ENCODE results near the gene FMNL3.

Gene FMNL3

DNA sequence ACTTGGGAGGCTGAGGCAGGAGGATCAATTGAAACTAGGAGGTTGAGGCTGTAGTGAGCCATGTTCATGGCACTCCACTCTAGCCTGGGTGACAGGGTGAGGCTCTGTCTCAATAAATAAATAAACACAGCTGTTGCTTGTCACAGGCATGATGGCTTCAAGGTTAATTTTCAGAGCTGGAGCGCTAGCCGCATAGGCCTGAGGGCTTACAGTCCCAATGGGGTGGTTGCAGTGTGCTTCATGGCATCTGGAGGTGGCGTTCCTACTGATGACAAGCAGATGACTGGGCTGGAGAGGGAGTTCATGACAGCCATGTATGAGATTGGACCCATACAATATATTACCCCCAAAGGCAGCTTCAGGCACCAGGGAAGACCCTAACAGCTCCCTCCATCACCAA is 1.6 kb upstream of the FMNL3 start:
- DNase-seq (ENCODE audit: low spot score): no peak

DNA sequence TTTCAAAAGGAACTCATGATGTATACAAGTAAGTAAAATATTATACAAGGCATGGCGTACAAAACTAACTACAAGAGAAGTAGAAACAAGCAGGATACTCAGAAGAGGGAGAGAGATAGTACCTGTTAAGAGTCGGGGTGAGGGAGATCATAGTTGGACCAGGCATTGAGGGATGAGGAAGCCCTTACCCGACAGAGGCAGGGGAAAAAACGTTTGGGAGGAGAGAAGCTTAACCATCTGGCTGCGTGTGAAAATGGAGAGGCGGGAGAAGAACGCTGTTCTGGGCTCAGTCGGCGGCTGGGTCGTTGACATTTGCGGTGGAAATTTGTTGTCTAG is 575 bp upstream of the FMNL3 start:
- no peak for DNase-seq (ENCODE audit: low spot score)

DNA sequence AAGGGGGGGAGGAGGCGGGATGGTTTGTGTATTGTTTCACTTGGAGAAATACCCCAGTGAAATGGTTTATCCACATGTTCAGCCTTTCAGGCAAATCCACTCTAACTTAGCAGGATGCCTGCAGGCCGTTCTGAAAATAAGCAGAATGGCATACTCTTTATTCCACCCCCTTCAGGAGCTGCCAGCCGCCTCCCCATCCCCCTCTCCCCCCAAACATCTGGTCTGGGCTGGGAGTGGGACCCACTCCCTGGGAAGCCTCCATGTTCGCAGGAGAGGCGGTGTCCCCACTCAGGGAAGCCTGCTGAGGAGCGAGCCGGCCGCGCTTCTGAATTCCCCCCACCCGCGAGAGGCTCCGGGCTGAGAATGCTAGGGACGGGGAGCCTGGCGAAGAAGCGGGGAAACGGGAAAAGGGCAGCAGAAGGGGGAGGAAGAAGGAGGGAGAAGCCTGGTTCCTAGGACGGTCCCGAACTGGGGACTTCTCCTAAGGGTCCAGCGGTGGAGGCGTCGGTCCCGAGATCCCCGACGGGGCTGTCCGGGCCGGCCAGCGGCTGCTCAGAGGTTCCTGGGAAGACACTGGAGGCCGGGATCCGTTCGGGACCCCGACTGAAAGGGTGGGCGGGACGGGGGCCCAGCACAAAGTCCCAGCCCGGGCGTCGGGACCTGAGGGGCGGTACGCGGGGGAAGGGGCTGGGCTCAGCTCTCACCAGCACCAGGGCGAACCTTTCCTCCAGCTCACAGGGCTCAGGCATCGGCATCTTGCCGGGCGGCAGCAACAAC is 666 bp downstream of the FMNL3 start:
- peak; percentile 41 for DNase-seq (ENCODE audit: low spot score)

DNA sequence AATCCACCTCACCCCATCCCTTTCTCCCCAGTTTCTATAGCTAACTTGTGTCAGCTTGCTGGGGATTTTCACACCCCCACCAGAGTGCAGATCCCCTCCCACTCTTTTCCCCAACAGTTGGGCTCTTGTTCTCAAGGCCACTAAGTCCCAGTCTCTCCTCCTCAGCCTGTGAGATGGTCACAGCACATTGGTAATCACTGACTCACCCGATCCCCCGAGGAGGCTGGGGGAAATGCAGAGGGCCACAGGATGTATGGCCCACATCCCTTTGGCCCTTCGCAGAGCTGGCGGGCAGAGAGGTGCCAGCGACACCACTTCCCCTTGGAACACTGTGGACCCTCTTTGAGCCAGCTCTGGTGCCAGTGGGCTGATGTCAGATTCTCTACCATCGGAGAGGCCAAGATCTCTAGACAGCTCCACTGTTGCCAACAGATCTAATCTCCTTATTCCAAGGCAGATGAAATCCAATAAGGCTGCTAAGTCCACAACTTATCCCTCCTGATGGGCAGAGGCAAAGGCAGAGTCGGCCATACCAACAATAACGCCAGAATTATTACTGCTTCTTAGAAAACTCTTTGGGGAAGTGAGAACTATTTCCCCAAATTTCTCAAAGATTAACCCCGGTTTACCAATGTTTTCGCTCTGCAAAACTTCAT is 1.6 kb downstream of the FMNL3 start:
- peak; percentile 11 for DNase-seq (ENCODE audit: low spot score)

DNA sequence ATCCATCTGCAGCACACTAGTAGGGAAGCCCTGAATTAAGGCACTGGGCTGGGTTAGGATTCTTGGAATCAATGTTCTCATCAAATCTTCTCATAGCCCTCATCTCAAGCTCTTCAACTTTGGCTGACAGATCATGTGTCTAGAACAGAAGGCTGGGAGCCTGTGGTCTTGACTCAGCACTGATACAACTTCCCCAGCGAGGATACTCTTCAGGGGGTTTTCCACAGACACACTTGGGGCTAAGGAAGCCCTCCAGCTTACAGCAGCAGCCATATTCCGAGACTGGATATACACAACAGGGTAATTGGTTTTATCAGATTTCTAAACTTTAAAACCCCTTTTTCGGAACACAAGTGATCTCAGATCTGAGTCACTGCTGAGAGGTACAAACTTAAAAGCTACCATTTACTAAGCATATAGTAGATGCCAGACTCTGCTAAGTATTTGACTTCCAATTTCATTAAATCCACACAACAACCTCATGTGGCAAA is 3.5 kb downstream of the FMNL3 start:
- no peak for DNase-seq (ENCODE audit: low spot score)

DNA sequence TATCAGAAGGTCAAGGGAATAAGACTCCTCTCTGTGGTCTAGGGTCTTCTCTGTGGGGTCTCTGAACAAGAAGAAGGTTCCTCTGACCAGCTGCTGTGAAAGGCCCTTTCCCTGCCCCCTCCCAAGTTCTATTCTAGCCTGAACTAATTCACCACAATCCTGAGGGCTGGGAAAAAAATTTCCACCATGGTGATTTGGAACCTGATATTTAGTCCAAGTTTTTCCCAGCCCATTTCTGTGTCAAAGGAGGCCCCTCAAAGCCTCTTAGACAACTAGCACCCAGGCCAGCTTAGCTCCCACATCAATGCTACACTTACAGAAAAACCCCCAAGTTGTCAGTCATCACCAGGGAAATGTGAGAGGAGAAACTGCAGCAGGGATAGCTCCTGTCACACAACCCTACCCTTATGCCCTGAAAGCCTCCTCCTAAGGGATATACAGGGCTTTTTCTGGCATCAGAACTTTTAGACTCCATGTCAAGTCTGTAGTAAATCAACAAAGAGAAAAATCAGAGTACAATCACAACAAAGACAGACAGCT is 4.5 kb downstream of the FMNL3 start:
- DNase-seq (ENCODE audit: low spot score): no peak

DNA sequence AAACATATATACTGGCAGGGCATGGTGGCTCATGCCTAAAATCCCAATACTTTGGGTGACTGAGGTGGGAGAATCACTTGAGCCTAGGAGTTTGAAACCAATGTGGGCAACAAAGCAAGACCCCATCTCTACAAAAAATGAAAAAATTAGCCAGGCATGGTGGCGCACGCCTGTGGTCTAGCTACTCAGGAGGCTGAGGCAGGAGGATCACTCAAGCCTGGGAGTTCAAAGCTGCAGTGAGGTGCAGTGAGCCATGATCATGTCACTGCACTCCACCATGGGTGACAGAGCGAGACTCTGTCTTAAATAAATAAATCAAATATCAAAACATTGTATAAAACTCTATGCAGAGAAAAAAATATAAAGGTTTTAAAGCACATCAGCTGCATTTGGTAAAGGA is 5.2 kb downstream of the FMNL3 start:
- no peak for DNase-seq (ENCODE audit: low spot score)

DNA sequence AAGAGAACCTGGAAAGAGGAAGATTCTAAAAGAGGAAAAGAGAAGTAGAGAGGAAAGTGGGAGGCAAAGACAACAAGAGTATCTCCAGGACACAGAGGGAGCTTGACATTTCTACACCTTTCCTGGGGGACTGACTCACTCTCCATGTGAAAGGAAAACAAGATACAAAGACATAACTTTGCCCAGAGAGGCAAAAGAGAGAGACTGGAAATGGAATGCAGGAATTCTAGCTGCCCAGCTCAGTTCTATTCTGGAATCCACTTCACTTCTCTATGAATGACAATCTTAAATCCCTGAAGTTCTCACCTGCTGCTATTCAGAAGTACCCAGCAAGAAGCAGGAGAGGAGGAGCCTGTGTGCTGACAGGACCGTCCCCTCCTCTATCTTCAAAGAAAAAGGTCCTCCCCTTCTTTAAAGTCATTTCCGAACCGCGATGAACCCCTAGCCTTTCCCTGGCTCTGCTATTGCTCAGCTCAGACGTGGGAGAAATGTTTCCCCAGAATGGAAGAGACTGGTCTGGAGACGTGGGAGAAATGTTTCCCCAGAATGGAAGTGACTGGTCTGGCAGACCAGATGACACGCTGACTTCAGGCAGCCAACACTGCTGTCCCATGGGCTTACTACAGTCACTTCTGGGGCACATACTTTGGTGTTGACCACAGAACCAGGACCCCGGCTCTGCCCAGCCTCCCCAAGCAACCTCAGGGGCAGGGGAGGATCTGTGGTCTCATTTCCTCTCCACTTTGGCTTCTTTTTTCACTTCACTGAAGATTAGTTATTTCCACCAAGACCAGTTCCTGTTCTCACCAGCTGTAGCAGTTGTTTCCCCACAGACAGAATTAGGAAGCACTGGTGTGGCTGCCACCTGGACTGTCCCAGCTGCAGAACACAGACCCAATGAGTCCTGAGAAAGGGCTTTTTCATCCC is 8.3 kb downstream of the FMNL3 start:
- DNase-seq (ENCODE audit: low spot score): no peak

DNA sequence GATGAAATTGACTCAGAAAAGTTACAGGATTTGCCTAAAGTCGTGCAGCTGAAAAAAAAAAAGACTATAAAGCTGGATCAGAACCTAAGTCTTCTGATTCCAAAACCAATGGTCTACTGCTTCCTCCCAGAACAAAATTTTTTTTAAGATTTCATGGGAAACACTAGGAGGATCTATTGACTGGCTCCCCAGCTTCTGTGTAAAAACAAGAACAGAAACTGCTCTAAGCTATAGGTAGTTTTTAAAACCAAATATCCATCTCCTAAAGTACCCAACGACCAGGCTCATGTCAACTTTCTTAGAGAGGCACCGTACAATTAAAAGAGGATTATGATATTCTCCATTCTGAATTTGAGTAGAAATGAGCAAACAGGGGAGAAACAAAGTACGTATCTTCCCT is 9.4 kb downstream of the FMNL3 start:
- DNase-seq (ENCODE audit: low spot score): no peak

DNA sequence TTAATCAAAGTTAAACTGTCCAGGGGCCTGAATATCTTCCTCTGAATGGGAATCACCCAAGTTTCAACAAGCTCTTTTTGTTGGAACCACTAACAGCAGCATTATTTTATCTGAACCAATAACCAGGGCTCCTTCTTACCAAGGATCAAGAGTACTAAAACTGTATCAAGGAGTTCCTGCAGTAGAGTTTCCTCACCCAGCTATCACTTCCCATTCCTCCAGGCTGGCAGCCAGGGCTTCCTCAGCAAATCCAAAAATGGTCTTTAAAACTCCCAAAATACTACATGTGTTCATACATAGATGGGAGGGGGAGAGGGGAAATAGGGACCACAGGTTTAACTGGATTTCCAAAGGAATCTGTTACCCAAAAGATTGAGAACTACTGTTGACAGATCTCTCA is 10.5 kb downstream of the FMNL3 start:
- no peak for DNase-seq (ENCODE audit: low spot score)

DNA sequence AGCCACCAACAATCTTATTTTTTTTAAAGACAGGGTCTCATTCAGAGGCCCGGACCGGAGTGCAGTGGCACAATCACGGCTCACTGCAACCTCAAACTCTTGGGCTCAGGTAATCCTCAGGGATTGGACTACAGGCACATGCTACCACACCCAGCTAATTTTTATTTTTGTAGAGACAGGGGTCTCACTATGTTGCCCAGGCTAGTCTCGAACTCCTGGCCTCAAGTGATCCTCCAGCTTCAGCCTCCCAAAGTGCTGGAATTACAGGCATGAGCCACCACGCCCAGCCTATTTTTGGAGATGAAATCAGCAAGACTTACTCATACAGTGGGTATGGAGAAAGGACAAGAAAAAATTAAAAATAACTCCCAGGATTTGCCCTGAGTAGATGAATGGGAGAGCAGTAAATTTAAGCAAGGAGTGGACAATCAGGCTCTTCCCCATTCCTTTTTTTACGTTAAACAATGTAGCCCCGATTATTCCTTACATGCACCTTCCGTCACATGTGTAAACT is 13.2 kb downstream of the FMNL3 start:
- DNase-seq (ENCODE audit: low spot score): no peak

DNA sequence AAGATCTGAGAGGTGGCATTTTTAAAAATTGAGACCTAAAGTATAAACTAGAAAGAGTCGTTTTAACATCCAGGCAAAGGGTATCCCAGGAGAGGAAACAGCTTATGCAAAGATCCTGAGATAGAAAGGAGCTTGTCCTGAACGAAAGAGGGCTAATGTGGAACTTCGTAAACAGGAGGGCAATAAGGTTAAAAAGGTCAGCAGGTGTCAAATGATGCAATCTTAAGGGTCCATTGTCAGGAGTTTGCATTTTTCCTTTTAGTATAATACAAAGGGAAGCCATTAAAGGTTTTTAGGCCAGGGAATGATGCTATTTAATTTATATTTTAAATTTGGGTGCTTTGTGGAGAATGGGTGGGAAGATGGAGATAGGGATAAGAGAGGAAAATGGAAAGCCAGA is 14.4 kb downstream of the FMNL3 start:
- DNase-seq (ENCODE audit: low spot score): no peak

DNA sequence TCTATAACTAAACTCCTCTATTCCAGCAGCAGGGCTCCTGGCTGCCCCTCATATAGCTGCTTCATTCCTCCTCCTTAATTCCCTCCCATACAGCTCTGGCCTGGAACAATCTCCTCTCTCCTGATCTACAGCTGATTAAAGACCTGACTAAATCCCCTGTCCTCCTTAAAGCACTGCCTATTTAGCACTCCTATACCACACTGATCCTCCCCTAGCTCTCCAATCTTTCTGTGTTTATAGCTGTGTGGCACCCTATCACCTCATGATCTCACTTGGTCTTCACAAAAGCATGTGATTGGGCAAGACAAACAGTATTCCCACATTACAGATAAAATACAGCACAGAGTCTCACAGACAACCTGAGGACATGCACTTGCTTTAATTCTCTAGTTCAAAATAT is 17.4 kb downstream of the FMNL3 start:
- no peak for DNase-seq (ENCODE audit: low spot score)

DNA sequence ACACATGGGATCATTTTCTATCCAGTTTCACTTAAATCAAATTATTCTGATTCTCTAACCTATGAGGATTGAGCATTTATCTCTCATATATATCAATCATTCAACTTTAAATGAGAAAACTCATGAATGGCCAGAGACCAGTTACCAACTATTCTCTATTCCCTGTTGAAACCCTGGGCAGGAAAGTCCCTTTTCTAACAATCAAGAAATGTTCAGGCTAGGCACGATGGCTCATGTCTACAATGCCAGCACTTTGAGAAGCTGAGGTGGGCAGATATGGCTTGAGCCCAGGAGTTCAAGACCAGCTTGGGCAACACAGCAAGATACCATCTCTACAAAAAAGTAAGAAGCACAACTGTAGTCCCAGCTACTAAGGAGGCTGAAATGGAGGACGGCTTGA is 18.0 kb downstream of the FMNL3 start:
- no peak for DNase-seq (ENCODE audit: low spot score)

DNA sequence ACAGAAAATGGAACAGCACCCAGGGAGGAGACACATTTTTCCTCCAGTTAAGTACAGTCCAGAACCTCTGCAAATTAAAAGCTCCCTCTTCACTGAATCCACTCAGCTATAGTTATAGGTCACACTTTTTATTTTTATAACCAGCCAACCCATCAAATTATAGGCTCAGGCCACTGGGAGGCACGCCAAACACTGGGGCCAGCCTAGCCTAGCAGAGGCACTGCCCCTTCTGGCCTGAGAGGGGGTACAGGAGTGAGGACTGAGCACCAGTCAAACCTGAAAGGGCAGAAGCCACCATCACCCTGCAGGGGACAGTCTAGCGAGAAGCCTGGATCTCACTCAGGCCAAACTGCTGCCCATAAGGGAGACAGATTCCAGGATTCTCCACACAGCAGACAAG is 19.3 kb downstream of the FMNL3 start:
- DNase-seq (ENCODE audit: low spot score): no peak

DNA sequence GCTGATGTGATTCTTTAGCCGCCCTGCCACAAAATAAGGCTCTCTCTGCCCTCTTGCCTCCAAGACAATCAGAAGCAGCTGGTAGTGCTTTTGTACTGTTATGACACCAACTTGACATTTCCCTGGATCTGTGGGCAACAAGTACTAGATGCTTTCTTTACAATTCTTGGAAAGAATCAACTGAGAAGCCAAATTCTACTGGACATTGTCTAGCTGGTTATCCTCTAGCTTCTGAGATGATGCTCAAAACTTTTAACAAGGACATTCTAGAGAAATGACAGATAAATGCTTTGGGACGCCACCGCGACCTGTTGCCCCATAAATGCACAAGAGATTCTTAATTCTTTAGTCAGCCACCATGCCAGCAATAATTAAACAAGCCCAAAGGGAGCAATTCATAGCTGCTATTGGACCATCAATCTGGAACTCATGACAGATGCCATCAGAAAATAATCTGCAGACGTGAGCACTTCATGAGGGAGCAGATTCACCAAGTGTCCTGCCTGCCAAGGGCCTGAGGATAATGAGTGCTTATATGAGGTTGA is 22.8 kb downstream of the FMNL3 start:
- no peak for DNase-seq (ENCODE audit: low spot score)

DNA sequence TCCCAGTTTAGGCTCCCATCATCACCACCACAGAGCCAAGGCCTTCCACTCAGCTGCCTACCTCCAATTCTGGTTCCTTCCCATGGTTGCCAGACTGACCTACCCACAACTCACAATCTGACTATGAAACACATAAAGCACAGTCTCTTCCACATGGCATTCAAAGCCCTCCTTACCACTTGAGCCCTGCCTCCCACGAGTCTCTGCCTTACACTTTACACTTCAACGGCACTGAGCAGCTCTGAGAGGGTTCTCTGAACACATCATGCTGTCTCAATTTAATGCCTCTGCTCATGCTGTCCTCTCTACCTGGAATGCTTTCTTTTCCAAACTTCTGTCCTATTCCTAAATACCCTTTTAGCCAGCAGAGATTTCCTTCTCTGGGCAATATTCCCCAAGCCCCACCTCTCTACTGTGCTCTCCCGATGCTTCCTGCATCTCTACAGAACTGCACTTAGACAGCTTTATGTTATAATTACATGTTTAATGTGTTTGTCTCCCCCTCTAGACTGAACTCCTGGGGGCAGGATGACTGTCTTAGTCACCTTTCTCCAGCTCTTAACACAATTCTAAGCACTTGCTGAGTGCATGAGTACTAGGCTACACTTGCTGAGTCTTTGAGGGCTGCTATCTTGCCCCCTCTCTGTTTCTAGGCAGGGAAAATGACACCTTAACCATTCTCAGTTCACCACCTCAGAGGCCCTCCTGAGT is 23.5 kb downstream of the FMNL3 start:
- DNase-seq (ENCODE audit: low spot score): no peak

DNA sequence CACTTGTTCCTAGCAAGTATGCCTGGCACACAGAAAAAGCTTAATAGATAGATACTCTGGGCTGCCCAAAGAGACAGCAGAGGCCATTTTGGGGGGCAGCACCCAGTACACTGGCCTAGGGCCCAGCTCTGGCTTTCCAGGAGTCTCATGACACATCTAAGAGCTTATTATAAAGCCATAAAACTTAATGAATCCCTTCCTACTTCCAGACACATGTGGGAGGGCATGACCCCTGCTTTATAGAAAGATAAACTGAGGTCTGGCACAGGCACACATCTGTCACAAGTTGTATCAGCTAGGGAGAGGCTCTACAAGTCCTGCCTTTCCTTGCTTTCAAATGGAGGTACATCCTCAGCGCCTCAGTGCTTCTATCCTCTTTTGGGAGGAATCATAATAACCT is 27.1 kb downstream of the FMNL3 start:
- no peak for DNase-seq (ENCODE audit: low spot score)

DNA sequence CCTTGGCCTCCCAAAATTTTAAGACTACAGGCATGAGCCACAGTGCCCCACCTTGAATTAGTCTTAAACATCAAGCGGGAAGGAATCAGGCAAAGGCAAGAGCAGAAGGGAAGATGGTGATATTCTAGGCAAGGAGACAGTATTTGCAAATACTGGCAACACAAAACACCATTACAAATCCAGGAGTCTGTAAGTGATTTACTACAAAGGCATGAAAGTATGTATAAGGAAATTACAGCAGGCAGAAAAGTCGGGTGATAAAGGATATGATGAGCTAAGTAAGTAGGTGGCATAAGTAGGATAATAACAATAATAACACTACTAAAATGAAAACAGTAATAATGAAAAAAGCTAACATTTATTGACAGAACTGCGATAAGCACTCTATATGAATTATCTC is 28.5 kb downstream of the FMNL3 start:
- no peak for DNase-seq (ENCODE audit: low spot score)

DNA sequence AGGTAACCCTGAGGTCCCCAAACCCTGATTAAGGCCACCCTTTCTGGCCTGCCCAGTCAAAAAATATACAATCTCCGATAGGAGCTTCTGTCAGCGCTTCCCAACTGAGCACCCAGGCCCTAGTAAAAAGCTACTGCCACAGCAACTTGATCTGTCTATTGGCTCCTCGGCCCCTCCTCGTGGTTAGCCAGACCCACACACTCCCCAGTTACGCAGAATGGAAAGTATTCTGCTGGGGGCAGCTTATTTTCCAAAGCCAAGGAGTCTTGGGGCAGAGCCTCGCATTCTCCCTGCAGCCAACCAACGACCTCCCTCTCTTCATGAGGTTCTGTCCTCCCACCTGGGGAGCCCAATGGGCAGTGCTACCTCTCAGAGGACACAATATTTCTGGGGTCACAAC is 32.1 kb downstream of the FMNL3 start:
- DNase-seq (ENCODE audit: low spot score): no peak

DNA sequence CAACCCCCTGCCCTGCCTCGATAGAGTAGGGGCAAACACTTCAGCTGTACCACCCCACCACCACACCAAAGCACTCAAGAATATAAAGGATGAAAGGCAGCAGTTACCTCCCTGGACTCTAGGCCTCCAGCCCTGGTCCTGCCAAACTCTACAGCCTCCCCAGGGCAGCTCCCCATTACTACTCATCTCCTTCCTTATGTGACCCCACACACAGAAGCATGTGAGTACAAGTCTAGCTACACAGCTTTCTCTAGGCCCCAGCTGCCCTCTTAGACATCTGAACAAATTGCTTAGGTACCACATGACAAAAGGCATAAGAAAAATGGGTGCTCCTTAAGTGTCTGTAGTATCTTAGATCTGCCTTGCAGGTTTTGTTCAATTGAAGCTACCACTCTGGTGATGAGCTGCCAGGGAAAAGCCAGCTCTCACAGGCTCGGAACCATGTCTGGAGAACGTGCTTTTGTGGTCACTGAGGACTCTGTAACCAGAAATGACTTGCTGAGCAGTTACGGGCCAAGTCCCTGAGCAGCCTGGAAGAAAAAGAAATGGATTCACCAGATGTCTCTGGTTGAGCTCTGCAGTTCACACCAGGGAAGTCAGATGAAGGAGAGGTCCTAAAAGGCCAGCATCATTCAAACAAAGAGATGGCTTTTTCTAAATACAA is 32.8 kb downstream of the FMNL3 start:
- DNase-seq (ENCODE audit: low spot score): no peak
